Midbrain (tissue), 1 donor: ENCODE results near the gene COPZ1.
"Not testable (repeated sequence)": the region's sequence is repeated elsewhere in the genome, so short reads cannot be mapped to it uniquely, and the experiment has no call there.

ENCODE experiments used
- DNase-seq: peaks from one replicate; lab custom pipeline; 2025; lab: John Stamatoyannopoulos, UW

The COPZ1 gene

DNA sequence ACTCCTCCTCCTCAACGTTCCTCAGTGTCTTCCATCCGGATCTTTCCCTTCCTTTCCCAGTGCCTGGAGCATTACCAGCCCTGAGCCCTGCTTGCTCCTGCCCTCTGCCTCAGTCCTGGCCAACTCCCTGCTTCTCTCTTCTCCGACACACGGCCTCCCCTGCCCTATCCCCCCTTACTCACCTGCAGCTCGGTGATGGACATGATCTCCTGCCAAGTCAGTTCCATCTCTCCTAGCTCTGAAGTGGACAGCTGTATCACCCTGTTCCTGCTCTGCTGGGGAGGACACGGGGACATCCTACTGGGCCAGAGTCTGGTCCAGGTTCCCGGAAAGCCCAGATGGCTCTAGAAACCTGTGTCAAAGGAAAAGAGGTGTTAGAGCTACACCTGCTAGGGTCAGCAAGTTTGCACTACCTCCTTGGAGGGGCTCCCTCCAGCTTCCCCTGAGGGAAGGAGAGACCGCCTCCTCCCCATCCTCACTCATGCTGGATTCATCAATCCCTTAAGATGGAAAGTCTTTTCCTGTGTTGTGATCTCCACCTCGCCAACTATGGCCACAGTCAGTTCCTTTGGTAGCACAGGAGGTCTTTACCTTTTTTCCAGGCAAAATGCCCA lies 29.9 kb upstream of the COPZ1 start:
- DNase-seq: no peak

DNA sequence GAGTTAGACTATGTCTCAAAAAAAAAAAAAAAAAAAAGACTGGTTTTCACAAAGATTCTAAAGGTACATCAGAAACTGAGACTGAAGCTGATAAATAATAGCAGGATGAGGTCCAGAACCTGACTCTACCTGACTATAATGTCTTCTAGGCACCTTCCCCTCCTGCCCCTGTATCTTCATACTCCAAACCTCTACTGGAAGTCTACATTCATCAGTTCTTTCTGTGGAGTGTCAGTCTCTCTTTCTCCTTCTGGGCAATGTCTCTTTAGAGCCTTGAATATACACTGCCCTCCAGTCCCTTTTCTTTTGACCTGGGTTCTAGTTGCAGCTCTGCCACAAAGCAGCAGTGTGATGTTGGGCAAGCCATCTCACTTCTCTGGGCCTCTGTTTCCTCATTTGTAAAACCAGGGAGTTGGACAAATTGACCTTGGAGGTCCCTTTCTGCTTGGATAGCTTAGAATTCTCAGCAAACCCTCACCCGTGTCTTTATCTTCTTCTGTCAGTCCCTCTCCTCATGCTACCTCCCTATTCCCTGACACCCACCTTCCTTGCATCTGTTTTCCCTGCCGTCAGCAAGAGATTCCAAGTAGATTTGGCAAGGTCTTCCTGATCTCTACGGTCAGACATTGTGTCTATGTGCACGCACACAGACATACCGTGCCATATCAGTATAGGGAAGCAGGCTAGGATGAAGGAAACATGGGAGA lies 28.4 kb upstream of the COPZ1 start:
- DNase-seq: no peak

DNA sequence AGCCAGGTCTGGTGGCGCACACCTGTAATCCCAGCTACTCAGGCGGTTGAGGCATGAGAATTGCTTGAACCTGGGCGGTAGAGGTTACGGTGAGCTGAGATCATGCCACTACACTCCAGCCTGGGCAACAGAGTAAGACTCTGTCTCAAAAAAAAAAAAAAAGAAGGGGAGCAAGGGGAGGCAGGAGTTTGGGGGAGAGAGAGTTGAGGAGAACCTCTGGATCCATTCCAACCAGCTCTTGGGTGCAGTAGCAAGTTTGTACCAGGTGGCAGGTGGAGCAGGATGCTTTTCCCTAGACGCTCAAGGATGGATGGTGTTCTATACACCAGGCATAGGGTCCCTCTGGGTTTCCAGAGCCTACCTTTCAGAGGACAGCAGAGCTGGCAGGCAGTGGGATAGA lies 26.0 kb upstream of the COPZ1 start:
- DNase-seq: no peak

DNA sequence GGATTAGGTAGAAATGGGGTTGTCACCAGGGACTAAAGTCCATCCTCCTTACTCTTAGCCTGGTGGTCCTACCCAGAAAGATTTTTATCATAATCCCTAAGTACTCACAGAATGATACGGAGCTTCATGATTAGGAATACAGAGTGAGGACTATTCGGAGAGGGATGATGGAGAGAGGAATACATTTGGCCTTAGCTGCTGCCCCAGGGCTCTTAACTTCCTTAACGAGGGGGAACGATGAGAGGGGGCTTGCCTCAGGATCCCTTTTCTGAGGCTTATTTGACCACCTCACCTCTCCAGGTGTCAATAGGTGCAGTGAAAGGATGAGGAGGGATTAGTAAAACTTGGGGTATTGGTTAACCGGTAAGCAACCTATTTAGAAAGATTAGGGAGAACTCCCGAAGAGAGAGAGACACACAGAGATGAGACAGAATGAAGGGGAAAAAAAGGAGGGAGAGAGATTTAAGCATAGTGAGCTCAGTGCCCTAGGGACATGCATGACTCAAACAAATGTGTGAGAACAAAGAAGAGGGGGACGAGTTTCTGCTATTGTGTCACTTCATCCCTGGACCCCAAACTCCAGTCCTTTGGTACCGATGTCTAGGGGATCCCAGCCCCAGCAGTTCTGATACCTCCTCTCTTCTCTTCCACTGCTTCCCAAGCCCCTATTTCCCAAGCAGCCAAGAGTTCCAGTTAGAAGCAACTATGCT lies 25.3 kb upstream of the COPZ1 start:
- DNase-seq: no peak

DNA sequence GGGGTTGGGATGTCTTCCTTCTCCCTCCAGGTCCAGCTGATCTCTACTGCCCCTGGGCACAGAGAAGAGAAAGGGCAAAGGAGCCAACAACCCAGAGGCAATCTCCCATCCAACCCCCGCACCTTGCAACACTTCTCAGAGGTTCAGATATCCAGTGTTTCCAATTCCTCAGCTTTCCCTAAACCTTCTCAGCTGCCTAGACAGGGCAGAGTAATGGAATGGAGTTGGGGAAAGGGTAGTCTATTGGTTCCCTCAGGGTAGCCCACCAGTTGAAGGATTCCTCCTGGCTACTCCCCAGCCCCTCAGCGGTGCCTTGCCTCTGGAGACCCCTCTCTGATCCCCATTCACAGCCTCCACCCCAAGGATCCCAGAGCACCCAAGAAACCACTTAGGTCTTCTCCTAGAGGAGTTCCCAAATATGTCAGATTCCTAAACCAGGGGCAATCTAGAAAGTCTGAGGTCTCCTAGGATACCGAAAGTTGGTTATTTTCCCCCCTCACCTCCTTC lies 24.7 kb upstream of the COPZ1 start:
- DNase-seq: no peak

DNA sequence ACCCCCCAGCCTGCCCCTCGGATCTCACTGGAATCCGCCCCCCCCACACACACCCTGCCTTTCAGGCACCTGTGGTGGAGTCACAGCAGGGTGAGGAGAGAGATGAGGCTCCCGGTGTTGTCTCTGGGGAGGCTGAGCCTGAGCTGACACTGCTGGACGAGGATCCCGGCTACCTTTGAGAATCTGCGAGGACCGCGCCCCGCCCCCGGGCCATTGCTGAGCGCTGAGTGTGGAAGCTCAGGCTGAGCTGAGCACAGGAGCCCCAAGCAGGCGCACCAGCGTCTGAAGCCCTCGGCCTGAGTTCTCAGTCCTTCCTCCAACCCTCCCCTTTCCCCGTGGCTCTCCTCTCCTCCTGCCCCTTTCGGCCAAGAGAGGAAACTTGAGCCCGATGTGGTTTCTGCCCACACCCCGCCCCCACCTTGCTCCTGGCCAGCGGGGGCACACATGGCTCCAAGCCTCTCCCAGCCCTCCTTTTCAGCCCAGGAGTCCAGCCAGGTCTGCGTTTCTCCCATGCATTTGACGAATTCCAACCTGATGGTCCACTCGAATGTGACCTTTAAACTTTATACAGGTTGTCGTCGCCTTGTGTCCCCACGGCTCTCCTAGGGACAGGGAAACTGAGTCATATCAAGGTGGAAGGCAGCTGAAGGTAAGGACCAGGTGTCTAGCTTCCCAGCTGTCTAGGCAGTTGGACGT lies 24.1 kb upstream of the COPZ1 start, which contains the start of gene NFE2:
Gene NFE2, minus strand, starts transcription at position 284 of the 696 bp plus-strand sequence. CDS start 5,767 bp downstream, outside the sequence.
- no peak for DNase-seq

DNA sequence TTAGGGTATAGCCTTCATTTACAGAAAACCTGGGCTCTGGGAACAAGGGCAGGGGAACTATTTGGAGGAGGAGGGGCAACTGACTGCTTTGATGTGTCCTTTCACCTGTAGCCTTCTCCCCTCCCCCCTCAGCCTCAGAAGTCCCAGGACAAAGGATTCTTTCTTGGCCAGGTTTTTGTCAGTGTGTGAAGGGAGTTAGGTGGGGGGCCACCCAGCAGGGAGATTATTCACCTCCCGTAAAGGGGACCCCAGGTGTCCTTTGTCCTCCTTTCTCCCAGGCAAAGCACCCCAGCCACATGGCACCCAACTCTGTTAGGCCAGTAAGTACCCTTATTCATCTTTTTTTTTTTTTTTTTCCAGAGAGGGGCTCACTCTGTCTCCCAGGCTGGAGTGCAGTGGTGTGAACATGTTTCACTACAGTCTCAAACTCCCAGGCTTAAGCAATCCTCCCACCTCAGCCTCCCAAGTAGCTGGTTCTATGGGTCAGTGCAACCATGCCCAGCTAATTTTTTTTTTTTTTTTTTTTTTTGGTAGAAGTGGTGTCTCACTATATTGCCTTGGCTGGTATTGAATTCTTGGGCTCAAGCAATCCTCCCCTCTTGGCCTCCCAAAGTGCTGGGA lies 23.4 kb upstream of the COPZ1 start:
- no peak for DNase-seq

DNA sequence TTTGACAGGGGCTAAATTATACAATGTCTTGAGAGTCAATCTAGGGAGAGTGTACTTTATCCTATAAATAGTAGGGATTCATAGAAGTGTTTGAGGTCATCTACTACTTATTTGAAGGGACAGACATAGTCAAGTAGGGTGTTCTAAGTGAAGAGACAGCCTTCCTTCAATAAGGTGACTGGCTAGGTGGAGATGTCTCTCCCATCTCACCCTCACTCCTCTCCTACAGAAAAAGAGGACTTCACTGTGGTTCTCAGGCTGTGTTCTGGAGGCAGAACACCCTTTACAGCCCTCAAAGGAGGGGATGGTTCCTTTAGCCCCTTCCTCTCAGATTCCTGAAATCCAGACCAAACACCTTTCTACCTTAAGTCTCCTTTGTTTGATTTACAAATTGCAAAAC lies 21.3 kb upstream of the COPZ1 start:
- no peak for DNase-seq

DNA sequence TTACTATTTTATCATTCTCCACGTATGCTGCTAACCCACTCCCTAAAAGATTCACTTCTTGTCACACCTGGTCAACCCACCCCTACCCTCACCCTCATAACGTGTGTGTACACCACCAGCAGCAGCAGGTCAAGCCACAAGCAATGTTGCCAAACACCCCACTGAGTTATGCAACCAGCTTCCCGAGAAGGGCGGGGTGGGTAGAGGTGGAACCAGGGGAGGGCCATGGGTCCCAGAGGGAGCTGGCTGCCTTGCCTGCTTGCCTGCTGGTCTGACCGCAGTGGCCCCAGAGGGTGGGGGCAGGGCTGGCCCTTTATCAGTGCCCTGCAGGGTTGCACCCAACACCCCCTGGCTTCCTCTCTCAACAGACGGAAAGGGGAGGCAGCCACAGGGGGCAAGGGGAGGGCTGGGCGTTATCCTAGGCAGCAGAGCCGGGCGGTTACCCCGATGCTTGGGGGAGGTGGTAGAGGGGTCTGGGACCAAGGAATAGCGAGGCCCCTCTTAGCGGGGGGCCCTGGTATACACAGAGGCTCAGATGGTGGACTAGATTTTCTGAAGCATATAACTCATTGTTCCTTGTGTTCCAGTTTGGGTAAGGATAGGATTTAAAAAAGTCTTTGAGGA lies 20.6 kb upstream of the COPZ1 start:
- DNase-seq: no peak

DNA sequence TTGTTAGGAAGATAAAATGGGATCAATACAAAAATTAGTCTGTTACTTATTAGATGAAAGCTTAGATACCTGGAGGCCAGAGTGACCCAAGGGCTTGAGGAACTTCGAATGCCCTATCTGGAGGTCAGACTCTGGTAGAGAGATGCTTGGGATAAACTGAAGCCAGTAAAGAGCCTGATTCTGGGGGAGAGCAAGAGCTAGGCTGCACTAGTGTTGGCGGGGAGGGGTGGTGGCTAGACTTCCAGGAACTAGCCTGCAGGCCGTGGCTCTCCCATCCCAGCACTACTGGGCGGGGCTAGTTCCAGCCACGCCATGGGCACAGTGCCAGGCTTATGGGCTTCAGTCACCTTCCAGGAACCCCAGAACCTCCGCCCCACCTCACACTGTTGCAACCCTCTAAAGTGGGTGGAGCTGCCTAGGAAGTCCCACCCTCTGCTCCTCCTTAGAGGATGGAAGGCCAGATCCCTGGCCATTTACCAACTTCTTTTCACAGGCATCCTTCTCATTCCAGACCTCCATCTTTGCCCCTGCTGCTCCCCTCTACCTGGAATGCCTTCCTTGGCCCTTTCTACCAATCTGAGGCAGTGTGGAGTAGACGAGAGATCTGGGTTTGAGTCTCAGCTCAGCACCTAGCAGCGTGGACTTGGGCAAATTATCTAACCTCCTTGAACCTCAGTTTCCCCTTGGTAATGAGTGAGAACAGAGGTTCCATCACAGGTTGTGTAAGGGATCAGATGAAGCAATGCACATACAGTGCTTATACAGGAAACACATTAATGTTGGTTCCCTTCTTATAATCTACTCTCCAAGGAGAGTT lies 17.8 kb upstream of the COPZ1 start:
- no peak for DNase-seq

DNA sequence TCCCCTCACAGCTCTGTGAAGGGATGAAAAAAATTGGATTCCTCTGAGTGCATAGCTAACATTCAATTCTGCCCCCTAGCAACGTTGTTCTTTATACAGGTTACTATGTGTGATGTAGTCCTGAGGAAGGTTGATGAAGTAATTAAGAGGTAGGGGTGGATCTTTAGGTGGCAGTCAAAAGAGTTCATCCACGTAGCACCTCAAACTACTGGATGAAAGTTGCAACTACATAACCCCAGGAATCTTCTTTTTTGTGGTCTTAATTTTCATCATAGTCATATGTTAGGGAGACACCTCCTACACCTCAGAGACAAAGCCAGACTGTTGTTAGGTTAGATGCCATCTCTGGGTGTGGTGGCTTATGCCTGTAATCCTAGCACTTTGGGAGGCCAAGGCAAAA lies 13.9 kb upstream of the COPZ1 start:
- no peak for DNase-seq

DNA sequence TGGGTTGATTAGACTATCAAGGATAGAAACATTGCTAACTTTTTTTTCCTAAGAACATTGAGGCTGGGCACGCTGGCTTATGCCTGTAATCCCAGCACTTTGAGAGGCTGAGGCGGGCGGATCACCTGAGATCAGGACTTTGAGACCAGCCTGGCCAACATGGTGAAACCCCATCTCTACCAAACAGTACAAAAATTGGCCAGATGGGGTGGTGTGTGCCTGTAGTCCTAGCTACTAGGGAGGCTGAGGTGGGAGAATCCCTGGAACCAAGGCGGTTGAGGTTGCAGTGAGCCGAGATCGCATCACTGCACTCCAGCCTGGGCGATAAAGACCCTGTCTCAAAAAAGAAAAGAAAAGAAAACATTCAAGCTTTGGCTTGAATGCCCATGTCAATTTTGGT lies 12.6 kb upstream of the COPZ1 start:
- not testable (repeated sequence) for DNase-seq

DNA sequence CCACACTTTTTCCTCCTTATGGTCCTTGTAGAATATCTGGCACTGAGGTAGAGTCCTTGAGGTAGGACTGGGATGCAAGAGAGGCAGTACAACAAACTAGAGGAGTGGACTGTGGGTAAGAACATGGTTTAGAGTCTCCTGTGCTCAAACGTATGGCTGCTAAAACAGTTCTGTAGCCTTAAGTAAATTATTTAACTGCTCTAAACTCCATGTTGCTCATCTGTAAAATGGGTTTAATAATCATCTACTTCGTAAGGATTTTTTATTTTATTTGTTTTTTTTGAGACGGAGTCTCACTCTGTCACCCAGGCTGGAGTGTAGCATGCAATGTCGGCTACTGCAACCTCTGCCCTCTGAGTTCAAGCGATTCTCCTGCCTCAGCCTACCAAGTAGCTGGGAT lies 3.6 kb upstream of the COPZ1 start:
- DNase-seq: no peak

DNA sequence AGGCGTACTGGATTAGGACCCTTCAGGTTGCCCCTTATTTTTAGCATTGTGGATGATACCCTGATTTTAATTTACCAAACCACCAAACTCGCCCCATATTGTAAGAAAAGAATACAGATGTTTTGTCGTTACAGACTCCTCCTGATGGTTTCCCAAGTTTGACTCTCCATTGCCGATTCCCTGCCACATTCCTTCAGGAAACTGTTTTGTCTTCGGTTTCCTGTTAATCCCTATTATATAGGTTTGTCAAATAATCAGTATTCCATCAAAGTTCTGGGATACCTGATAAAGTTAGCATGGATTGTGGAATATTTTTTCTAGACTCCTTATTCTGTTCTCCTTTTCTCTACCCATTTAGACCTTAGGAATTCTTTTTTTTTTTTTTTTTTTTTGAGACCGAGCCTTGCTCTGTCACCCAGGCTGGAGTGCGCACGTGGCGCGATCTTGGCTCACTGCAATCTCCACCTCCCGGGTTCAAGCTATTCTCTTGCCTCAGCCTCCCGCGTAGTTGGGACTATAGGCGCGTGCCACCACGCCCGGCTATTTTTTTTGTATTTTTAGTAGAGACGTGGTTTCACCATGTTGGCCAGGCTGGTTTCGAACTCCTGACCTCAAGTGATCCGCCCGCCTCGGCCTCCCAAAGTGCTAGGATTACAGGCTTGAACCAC lies 645 bp downstream of the COPZ1 start:
- DNase-seq: not testable (repeated sequence)

DNA sequence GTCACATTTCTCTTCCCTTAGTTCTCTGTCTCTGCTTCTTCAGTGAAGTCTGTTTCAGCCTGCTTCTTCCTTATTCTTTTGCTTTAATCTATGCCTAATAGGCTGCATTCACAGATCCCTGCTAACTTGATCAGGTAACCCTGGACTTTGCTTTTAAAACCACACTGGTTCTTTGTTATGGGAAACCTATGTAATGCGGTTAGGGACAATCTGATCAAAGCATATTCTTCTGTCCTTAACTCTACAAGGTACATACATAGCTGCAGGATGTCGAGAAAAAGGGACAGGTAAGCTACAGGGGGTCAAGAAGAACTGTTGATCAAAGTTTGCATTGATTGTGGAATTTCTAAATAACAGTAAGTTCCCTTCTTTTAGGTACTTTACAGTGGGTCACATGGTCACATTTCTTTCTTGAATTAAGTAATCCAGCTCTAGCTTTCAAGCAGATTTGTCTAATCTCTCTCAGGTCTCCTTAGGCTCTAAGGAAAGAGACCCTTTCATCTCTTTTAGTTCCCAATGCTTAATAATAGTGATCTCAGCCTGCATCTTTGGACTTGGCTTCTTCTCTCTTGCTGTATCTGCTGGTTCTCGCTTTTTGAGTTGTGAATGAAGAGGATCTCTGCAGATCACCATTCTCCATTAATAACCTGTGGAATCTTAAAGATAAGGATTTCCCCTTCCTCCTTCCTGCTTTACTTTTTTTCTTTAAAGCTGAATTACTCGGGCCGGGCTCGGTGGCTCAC lies 3.8 kb downstream of the COPZ1 start:
- no peak for DNase-seq

DNA sequence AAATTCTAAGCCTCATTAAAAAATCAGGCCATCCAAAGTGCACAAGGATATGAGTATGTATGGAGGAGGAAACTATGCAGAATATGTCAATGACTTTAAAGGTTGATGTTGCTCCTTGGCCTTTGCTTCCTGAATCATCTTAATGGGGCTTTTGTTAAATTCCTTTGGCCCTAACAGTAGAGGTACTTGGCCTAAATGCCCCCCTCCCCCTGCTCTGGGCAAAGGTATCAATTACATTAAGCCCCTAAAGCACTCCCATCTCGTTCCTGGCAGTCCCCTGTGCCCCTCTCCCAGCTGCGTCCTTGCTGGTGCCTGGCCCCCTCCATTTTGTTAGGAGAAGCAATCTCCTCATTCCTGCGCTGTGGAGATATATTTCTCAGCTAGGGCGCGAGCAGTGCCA lies 4.8 kb downstream of the COPZ1 start:
- no peak for DNase-seq

DNA sequence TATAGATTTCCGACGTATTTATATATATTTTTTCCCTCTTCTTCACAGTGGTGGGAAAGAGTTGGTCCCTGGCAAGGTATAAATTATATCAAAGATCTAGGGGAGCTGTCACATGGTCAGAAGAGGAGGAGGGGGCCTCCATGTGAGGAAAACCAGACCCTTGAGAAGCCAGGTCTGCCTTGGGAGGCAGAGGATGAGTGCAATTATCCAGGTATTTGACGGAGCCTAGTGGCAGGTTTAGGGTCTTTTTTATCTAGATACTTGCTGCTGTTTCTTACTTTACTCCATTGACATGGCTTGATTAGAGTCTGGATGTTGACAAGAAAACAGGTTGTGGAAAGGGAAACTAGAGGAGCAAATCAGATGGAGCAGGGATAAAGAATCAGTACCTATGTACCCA lies 5.5 kb downstream of the COPZ1 start:
- no peak for DNase-seq

DNA sequence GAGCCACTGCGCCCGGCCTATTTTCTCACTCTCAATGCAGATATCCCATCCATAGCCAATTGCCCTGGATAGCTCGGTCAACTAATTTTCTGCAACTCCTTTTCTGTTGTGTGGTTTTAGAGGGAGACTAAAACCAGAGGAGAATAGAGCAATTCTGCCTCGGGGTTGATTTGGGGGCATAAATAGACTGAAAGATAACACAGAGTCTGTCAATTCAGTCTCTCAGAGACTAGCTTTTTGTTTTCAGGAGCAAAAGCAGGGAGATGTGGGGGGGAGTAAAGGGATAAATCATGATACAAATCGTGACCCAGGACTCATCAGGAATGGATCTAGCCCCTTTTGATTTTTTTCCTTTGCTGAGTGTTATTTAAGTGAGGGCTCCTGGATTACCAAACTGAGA lies 6.5 kb downstream of the COPZ1 start:
- DNase-seq: no peak

DNA sequence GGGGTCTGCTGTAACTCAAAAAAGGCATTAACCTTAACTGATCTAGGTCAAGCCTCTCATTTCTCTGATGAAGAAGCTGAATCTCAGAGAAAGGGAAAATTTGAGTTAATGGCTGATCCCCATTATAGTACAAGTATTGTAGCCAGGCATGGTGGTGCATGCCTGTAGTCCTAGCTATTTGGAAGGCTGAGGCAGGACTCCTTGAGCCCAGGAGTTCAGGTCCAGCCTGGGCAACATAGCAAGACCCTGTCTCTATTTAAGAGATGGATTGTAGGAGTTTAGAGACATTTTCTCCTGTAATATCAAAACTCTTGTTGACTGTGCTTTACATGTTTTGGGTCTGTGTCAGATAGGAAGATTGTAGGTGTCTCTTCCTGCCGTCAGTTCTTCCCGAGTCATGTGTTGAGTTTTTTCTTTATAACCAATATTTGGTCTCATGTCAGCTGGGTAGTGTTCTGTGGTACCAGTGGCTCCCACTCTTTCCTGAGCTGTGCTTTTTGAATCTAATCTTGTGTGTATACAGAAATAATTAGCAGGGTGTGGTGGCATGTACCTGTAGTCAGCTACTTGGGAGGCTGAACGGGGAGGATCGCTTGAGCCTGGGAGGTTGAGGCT lies 8.6 kb downstream of the COPZ1 start:
- no peak for DNase-seq
